Measurements from ENCODE around the gene EIF4G3. TPM values are rescaled to one million over a fixed set of nuclear protein-coding genes. Genes with fewer than 3 reads are reported as not detected.

EIF4G3 gene
- total and polyA plus RNA-seq, 2 donors (not counting 3 experiments of a cell fraction or from before 2014, with no cell fraction given): 40.7 to 78.5 TPM

DNA sequence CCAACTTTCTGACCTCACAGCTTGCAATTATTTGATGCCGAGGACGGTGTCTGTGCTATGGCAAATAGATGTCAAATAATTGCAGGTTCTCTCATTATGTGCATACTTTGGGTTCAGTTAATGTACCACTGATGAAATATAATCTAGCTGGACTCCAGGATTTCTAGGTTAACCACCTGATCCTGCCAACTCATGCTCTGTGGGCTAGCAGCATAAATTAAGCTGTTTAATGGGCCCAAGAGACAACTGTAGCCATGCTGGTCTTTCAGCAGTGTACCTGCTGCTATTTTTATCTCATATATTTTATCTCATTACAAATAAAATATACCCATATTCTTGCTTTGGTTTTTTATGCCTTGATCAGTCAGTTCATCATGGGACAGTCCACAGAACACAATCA is 346.3 kb downstream of the EIF4G3 start:
- Histone ChIP-seq H4K20me1 (replicated peaks; ENCODE audit: control insufficient read depth, extremely low read depth, insufficient read depth, low read length) (no peaks in the 10 kb centered on the region), H2AFZ (ENCODE audit: low read depth, low read length) (no peak overlapping the region), H3K9me3 (replicated peaks; ENCODE audit: control insufficient read depth, insufficient read depth, low read length) (no peaks in the 10 kb centered on the region), H3K4me1 (ENCODE audit: control insufficient read depth, extremely low read depth, insufficient read depth, low read length) (no peaks in the 10 kb centered on the region), H3K27ac (ENCODE audit: insufficient read depth, low read depth, low read length) (no peak overlapping the region), H3K9me1 (replicated peaks; ENCODE audit: control insufficient read depth, extremely low read depth, insufficient read depth, low read length) (no peaks in the 10 kb centered on the region), H3K36me3 (ENCODE audit: control insufficient read depth in 2 of 2, extremely low read depth in 1 of 2, insufficient read depth in 2 of 2, low read length in 2 of 2) (peaks cover 0 to 3% of the 10 kb centered on the region in 2 experiments), H3K4me3 (replicated peaks in 1 of 3; ENCODE audit: insufficient read depth in 1 of 3, low read depth in 1 of 3, low read length in 3 of 3) (no peak overlapping the region), H3K4me2 (ENCODE audit: insufficient read depth, low read length) (no peak overlapping the region), H3K9ac (replicated peaks; ENCODE audit: extremely low read depth, insufficient read depth, low read length) (no peak overlapping the region), H3K27me3 (ENCODE audit: control insufficient read depth in 2 of 2, insufficient read depth in 2 of 2, low read length in 2 of 2) (no peaks in the 10 kb centered on the region), H3K79me2 (ENCODE audit: control insufficient read depth, insufficient read depth, low read length) (no peaks in the 10 kb centered on the region)
- BruUV-seq (replicated peaks): no TSS peak
- CTCF ChIA-PET: interaction anchor here (0.6 to 2.3 kb wide), 6 partner anchors 11 to 365 kb away, joined by 3 to 9 read pairs (median 3); no protein-coding TSS in a partner anchor
- no peak for FAIRE-seq
- TF ChIP-seq, protein P1, sequence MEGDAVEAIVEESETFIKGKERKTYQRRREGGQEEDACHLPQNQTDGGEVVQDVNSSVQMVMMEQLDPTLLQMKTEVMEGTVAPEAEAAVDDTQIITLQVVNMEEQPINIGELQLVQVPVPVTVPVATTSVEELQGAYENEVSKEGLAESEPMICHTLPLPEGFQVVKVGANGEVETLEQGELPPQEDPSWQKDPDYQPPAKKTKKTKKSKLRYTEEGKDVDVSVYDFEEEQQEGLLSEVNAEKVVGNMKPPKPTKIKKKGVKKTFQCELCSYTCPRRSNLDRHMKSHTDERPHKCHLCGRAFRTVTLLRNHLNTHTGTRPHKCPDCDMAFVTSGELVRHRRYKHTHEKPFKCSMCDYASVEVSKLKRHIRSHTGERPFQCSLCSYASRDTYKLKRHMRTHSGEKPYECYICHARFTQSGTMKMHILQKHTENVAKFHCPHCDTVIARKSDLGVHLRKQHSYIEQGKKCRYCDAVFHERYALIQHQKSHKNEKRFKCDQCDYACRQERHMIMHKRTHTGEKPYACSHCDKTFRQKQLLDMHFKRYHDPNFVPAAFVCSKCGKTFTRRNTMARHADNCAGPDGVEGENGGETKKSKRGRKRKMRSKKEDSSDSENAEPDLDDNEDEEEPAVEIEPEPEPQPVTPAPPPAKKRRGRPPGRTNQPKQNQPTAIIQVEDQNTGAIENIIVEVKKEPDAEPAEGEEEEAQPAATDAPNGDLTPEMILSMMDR (IDR thresholded peaks at IDR 0.05; ENCODE audit: extremely low read depth in 1 of 2, insufficient read depth in 1 of 2, low read depth in 1 of 2, low read length in 2 of 2): no peak
- TF ChIP-seq FOS (IDR thresholded peaks at IDR 0.05; ENCODE audit: borderline replicate concordance, insufficient read depth, low read length) (no peak), GATA2 (IDR thresholded peaks at IDR 0.05; ENCODE audit: insufficient read depth, insufficient read length, low read depth, low read length) (no peak), JUN (IDR thresholded peaks at IDR 0.05; ENCODE audit: borderline replicate concordance, insufficient read depth, insufficient read length, low read depth) (no peak), POLR2A (IDR thresholded peaks at IDR 0.05; ENCODE audit: low read depth, low read length) (no peak), MYC (IDR thresholded peaks at IDR 0.05; ENCODE audit: low read depth, low read length) (no peak), POLR2AphosphoS5 (IDR thresholded peaks at IDR 0.05; ENCODE audit: insufficient read depth, low read depth, low read length) (no peak), EZH2 (IDR thresholded peaks at IDR 0.05; ENCODE audit: borderline replicate concordance, low read depth, low read length, severe bottlenecking) (no peak)
- TF ChIP-seq, protein P2, sequence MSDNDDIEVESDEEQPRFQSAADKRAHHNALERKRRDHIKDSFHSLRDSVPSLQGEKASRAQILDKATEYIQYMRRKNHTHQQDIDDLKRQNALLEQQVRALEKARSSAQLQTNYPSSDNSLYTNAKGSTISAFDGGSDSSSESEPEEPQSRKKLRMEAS (IDR thresholded peaks at IDR 0.05; ENCODE audit: insufficient read depth, insufficient read length): no peak
- intact Hi-C loops (cut with micrococcal nuclease): no loop called here
- no peak for DNase-seq (ENCODE audit: low read depth, low spot score)
- POLR2A ChIA-PET: interaction anchor here (0.7 kb wide), 1 partner anchor 17 kb away, joined by 3 read pairs; no protein-coding TSS in a partner anchor
- dilution Hi-C loops (cut with MboI; ENCODE audit: extremely low pct_ligation_motif_present, low sequenced_read_pairs): no loop called here

Data from endothelial cell of umbilical vein (primary cell).